Endothelial cell of umbilical vein (primary cell): Measurements from ENCODE around the gene POGZ. TPM values are rescaled to one million over a fixed set of nuclear protein-coding genes. Genes with fewer than 3 reads are reported as not detected.

Source experiments
- BruUV-seq: library from RNA; stranded (reverse); fragments of 400-500 nt; replicated peaks from 2 replicates; lab custom pipeline; 2021; lab: Mats Ljungman, UMichigan
- CTCF ChIA-PET: fragments of 300-600, 350-600 bp; sonication (Branson Sonifier 250); formaldehyde crosslinking; loops from one replicate; lab custom pipeline; 2021; ENCODE audit warnings: antibody characterized with exemption, inconsistent platforms; lab: Charles Lee
- POLR2A ChIA-PET: fragments of 300-600, 350-600 bp; sonication (Branson Sonifier 250); formaldehyde crosslinking; loops from one replicate; lab custom pipeline; 2021; ENCODE audit warnings: antibody characterized with exemption, inconsistent platforms; lab: Charles Lee
- DNase-seq: peaks from one replicate; pipeline ENCODE4 v3.0.0-alpha.2; 2011; ENCODE audit warnings: low read depth, low spot score
- FAIRE-seq: peaks from 2 replicates; lab custom pipeline; 2011; peaks lifted over from hg19 to GRCh38; lab: Jason Lieb, UNC
- H2AFZ ChIP-seq: 2 replicates; pipeline ENCODE4 v1.6.0; 2012; ENCODE audit warnings: low read depth, low read length, control low read depth, inconsistent platforms
- H3K27ac ChIP-seq: 2 replicates; pipeline ENCODE4 v1.5.1; 2011; ENCODE audit warnings: low read depth, mild to moderate bottlenecking, control low read depth, low read length, moderate library complexity; ENCODE audit not compliant: insufficient read depth
- H3K27me3 ChIP-seq, 2 experiments: 2 replicates each; pipeline versions ENCODE4 v1.6.0 to v1.6.1; 2011; ENCODE audit warnings: low read length in 2 of 2, mixed read lengths in 1 of 2; ENCODE audit not compliant: control insufficient read depth in 2 of 2, insufficient read depth in 2 of 2
- H3K36me3 ChIP-seq, 2 experiments: 2 replicates in 1 of 2; 3 replicates in 1 of 2; pipeline ENCODE4 v1.5.1; 2011; ENCODE audit warnings: low read length in 2 of 2, mild to moderate bottlenecking in 1 of 2, moderate library complexity in 1 of 2; ENCODE audit not compliant: control insufficient read depth in 2 of 2, insufficient read depth in 2 of 2; ENCODE audit errors: extremely low read depth in 1 of 2
- H3K4me1 ChIP-seq: 3 replicates; pipeline ENCODE4 v1.5.1; 2011; ENCODE audit warnings: mild to moderate bottlenecking, low read length; ENCODE audit not compliant: control insufficient read depth, insufficient read depth; ENCODE audit errors: extremely low read depth
- H3K4me2 ChIP-seq: 2 replicates; pipeline ENCODE4 v1.6.1; 2011; ENCODE audit warnings: low read length, control low read depth, mixed read lengths; ENCODE audit not compliant: insufficient read depth
- H3K4me3 ChIP-seq, 3 experiments: fragments of 200-600 bp in 1 of 3; sonication (generic), shearing (Covaris generic) in 1 of 3; replicated peaks in 1 of 3; 2 replicates each; pipeline ENCODE4 v1.5.1; 2011 to 2016; ENCODE audit warnings: control low read depth in 3 of 3, low read length in 3 of 3, mild to moderate bottlenecking in 2 of 3, inconsistent platforms in 1 of 3, low read depth in 1 of 3, moderate library complexity in 1 of 3; ENCODE audit not compliant: insufficient read depth in 1 of 3
- H3K79me2 ChIP-seq: 2 replicates; pipeline ENCODE4 v1.6.0; 2012; ENCODE audit warnings: low read length, inconsistent platforms; ENCODE audit not compliant: control insufficient read depth, insufficient read depth
- H3K9ac ChIP-seq: replicated peaks from 2 replicates; pipeline ENCODE3; 2011; ENCODE audit warnings: low read length, control low read depth; ENCODE audit not compliant: insufficient read depth; ENCODE audit errors: extremely low read depth
- H3K9me1 ChIP-seq: replicated peaks from 3 replicates; pipeline ENCODE4 v1.6.0; 2011; ENCODE audit warnings: mild to moderate bottlenecking, low read length; ENCODE audit not compliant: control insufficient read depth, insufficient read depth; ENCODE audit errors: extremely low read depth
- H3K9me3 ChIP-seq: replicated peaks from 2 replicates; pipeline ENCODE4 v1.5.1; 2012; ENCODE audit warnings: low read length, inconsistent platforms; ENCODE audit not compliant: control insufficient read depth, insufficient read depth
- H4K20me1 ChIP-seq: replicated peaks from 2 replicates; pipeline ENCODE3; 2011; ENCODE audit warnings: mild to moderate bottlenecking, low read length; ENCODE audit not compliant: control insufficient read depth, insufficient read depth; ENCODE audit errors: extremely low read depth
- CTCF ChIP-seq, 2 donors: IDR thresholded peaks; 1 replicate in 1 of 2; 2 replicates in 1 of 2; pipeline ENCODE4 v1.5.1; 2011; ENCODE audit warnings: low read length in 2 of 2, mild to moderate bottlenecking in 2 of 2, moderate library complexity in 2 of 2, control low read depth in 1 of 2, inconsistent platforms in 1 of 2, low read depth in 1 of 2; ENCODE audit not compliant: insufficient read depth in 1 of 2; ENCODE audit errors: extremely low read depth in 1 of 2
- EZH2 ChIP-seq: IDR thresholded peaks from 2 replicates; pipeline ENCODE4 v1.6.1; 2012; ENCODE audit warnings: borderline replicate concordance, low read depth, mild to moderate bottlenecking, moderate library complexity, low read length, inconsistent platforms; ENCODE audit not compliant: severe bottlenecking
- FOS ChIP-seq: IDR thresholded peaks from 2 replicates; pipeline ENCODE4 v1.6.1; 2011; ENCODE audit warnings: mild to moderate bottlenecking, low read length, moderate library complexity, borderline replicate concordance; ENCODE audit not compliant: insufficient read depth
- GATA2 ChIP-seq: IDR thresholded peaks from 2 replicates; pipeline ENCODE4 v1.7.0; 2011; ENCODE audit warnings: low read depth, mild to moderate bottlenecking, moderate library complexity, mixed read lengths, low read length; ENCODE audit not compliant: insufficient read length, insufficient read depth
- JUN ChIP-seq: IDR thresholded peaks from 2 replicates; pipeline ENCODE4 v1.6.1; 2011; ENCODE audit warnings: borderline replicate concordance, low read depth; ENCODE audit not compliant: insufficient read length, insufficient read depth
- MAX ChIP-seq: IDR thresholded peaks from 2 replicates; pipeline ENCODE4 v1.6.1; 2011; ENCODE audit not compliant: insufficient read depth, insufficient read length
- MYC ChIP-seq: IDR thresholded peaks from one replicate; pipeline ENCODE4 v1.6.1; 2011; ENCODE audit warnings: mild to moderate bottlenecking, low read depth, low read length
- POLR2A ChIP-seq: IDR thresholded peaks from 2 replicates; pipeline ENCODE4 v1.6.1; 2012; ENCODE audit warnings: low read depth, mild to moderate bottlenecking, control low read depth, low read length
- POLR2AphosphoS5 ChIP-seq: IDR thresholded peaks from 2 replicates; pipeline ENCODE4 v1.6.1; 2012; ENCODE audit warnings: low read depth, mild to moderate bottlenecking, control low read depth, low read length, moderate library complexity; ENCODE audit not compliant: insufficient read depth
- dilution Hi-C: fragments of 300-500 bp; cut with MboI; formaldehyde crosslinking; loops from one replicate; pipeline ENCODE4 v1.15.0; 2019; ENCODE audit warnings: low sequenced_read_pairs; ENCODE audit not compliant: extremely low pct_ligation_motif_present
- intact Hi-C: fragments of 100-400 bp; cut with micrococcal nuclease; formaldehyde crosslinking; loops from one replicate; pipeline ENCODE4 v1.10.0; 2022
- polyA plus RNA-seq, 4 experiments: library from polyadenylated mRNA; depleted of rRNA in 3 of 4; stranded (reverse) in 3 of 4; unstranded in 1 of 4; fragments of >200 nt; gene quantifications; 2 replicates each; pipeline versions ENCODE4 v1.2.1 to v1.2.3, GENCODE V29; 2011 to 2012; ENCODE audit warnings: missing spikeins in 1 of 4
- total RNA-seq: library from RNA; stranded (reverse); gene quantifications from 2 replicates; pipeline ENCODE4 v1.2.3, GENCODE V29; 2021

The POGZ gene
- total and polyA plus RNA-seq, 2 donors (not counting 3 experiments of a cell fraction or from before 2014, with no cell fraction given): 50.7 to 96.7 TPM

GRCh38 chr1:151411884-151412283, 47.4 kb downstream of the POGZ start:
- CTCF ChIA-PET: interaction anchor here (0.8 to 1.2 kb wide), 3 partner anchors 11 to 111 kb away, joined by 3 to 6 read pairs (median 4); no protein-coding TSS in a partner anchor

More at GRCh38 chr1:151411884-151412283, 47.4 kb downstream of the POGZ start:
- H3K9me1 ChIP-seq: no peaks in the 10 kb centered on the region
- no peaks in the 10 kb centered on the region for H3K9me3 ChIP-seq
- H3K9ac ChIP-seq: no peak overlapping the region
- POLR2A ChIA-PET: no interaction called here
- H3K36me3 ChIP-seq: peaks cover 22 to 33% of the 10 kb centered on the region in 2 experiments
- dilution Hi-C loops (no loop called here), intact Hi-C loops (no loop called here)
- H4K20me1 ChIP-seq: no peaks in the 10 kb centered on the region
- H3K4me3 ChIP-seq: no peak overlapping the region
- FAIRE-seq (no peak), DNase-seq (no peak)
- BruUV-seq: no TSS peak
- peaks cover 2% of the 10 kb centered on the region for H3K79me2 ChIP-seq
- no peaks in the 10 kb centered on the region for H3K4me1 ChIP-seq
- no peak overlapping the region for H3K4me2 ChIP-seq
- H2AFZ ChIP-seq: no peak overlapping the region
- TF ChIP-seq CTCF (IDR thresholded peaks at IDR 0.05; ENCODE audit: extremely low read depth in 1 of 2, insufficient read depth in 1 of 2, low read depth in 1 of 2, low read length in 2 of 2) (no peak), GATA2 (no peak), MAX (no peak), POLR2AphosphoS5 (no peak), EZH2 (no peak), FOS (no peak), MYC (no peak), POLR2A (no peak), JUN (no peak)
- no peak overlapping the region for H3K27ac ChIP-seq
- H3K27me3 ChIP-seq: no peaks in the 10 kb centered on the region
